Uterus (tissue), 2 donors: Measurements from ENCODE around the gene CHD5.

Experiments used
- POLR2A ChIP-seq, 2 donors: fragments of 450-650 bp; IDR thresholded peaks; one replicate each; pipeline ENCODE4 v1.6.1; 2016; ENCODE audit warnings: antibody characterized with exemption in 2 of 2, mild to moderate bottlenecking in 1 of 2, moderate library complexity in 1 of 2
- TF ChIP-seq, protein P1 (sequence below), 4 experiments: fragments of 200-600 bp in 2 of 4; fragments of 450-650 bp in 2 of 4; sonication (generic) in 2 of 4; IDR thresholded peaks; one replicate each; pipeline ENCODE4 v1.5.1; 2016 to 2019; ENCODE audit warnings: antibody characterized with exemption in 4 of 4, mild to moderate bottlenecking in 2 of 4, moderate library complexity in 1 of 4

DNA sequence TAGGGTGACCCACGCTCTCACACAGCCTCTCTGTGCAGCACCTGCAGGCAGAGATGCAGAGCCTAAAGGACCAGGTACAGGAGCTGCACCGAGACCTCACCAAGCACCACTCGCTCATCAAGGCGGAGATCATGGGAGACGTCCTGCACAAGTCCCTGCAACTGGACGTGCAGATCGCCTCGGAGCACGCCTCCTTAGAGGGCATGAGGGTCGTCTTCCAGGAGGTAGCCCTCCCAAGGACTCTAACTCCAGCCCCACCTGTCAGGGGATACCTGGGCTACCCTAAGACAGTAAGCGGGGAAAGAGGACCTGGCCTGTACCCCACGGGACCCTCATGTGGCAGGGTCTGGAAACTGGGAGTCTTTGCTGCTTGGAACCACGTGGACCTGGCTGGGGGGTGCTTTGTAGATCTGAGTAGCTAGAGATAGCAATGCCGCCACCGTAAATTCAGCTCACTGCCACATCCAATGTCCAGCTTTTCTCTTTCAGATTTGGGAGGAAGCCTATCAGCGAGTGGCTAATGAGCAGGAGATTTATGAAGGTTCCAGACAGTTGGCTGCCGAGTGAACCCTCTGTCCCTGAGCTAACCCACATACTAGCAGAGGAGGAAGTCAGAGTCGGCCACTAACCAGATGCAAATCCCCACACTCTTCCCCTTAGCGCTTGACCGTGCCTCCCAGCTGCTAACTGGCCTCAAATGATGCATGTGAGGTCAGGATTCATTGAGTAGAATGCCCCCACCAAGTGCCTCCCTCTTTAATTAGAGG, 32.3 kb upstream of the CHD5 start:
- TF ChIP-seq, protein P1, sequence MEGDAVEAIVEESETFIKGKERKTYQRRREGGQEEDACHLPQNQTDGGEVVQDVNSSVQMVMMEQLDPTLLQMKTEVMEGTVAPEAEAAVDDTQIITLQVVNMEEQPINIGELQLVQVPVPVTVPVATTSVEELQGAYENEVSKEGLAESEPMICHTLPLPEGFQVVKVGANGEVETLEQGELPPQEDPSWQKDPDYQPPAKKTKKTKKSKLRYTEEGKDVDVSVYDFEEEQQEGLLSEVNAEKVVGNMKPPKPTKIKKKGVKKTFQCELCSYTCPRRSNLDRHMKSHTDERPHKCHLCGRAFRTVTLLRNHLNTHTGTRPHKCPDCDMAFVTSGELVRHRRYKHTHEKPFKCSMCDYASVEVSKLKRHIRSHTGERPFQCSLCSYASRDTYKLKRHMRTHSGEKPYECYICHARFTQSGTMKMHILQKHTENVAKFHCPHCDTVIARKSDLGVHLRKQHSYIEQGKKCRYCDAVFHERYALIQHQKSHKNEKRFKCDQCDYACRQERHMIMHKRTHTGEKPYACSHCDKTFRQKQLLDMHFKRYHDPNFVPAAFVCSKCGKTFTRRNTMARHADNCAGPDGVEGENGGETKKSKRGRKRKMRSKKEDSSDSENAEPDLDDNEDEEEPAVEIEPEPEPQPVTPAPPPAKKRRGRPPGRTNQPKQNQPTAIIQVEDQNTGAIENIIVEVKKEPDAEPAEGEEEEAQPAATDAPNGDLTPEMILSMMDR (IDR thresholded peaks at IDR 0.05) = no peak
- no peak for TF ChIP-seq POLR2A (IDR thresholded peaks at IDR 0.05)
